Lung (tissue), 12 donors: Measurements from ENCODE around the gene CNIH3. TPM values are rescaled to one million over a fixed set of nuclear protein-coding genes. Genes with fewer than 3 reads are reported as not detected.

ENCODE experiments used
- ATAC-seq: fragments of 200-7000 bp; cut with Tn5 transposase; one replicate; pipeline ENCODE4 v1.9.1; 2020; ENCODE audit warnings: moderate number of reproducible peaks; ENCODE audit not compliant: insufficient read depth, low FRiP score
- DNase-seq, 3 donors: peaks; one replicate each; pipeline ENCODE4 v3.0.0-alpha.2; 2013 to 2017
- H3K27ac ChIP-seq, 2 donors: one replicate each; pipeline ENCODE4 v1.5.1; 2013; ENCODE audit warnings: mild to moderate bottlenecking in 2 of 2, moderate library complexity in 2 of 2, control low read depth in 1 of 2, inconsistent platforms in 1 of 2, low read depth in 1 of 2, low read length in 1 of 2
- H3K27me3 ChIP-seq, 3 donors: one replicate each; pipeline ENCODE4 v1.5.1; 2013; ENCODE audit warnings: low read length in 2 of 3; ENCODE audit not compliant: control insufficient read depth in 3 of 3, insufficient read depth in 3 of 3
- H3K36me3 ChIP-seq, 4 donors: one replicate each; pipeline ENCODE4 v1.5.1; 2013; ENCODE audit warnings: low read length in 4 of 4, mild to moderate bottlenecking in 1 of 4, moderate library complexity in 1 of 4; ENCODE audit not compliant: control insufficient read depth in 4 of 4, insufficient read depth in 4 of 4
- H3K4me1 ChIP-seq, 5 donors: one replicate each; pipeline ENCODE4 v1.5.1; 2013; ENCODE audit warnings: low read length in 5 of 5, mild to moderate bottlenecking in 2 of 5, moderate library complexity in 1 of 5; ENCODE audit not compliant: control insufficient read depth in 5 of 5, insufficient read depth in 5 of 5
- H3K4me3 ChIP-seq: one replicate; pipeline ENCODE4 v1.5.1; 2013; ENCODE audit warnings: mild to moderate bottlenecking, control low read depth, moderate library complexity
- H3K9ac ChIP-seq, 2 donors: one replicate each; pipeline ENCODE4 v1.5.1; 2013; ENCODE audit warnings: low read length in 2 of 2, control low read depth in 1 of 2; ENCODE audit not compliant: insufficient read depth in 1 of 2
- H3K9me3 ChIP-seq, 4 donors: one replicate each; pipeline ENCODE4 v1.5.1; 2013; ENCODE audit warnings: low read length in 3 of 4, mild to moderate bottlenecking in 1 of 4, moderate library complexity in 1 of 4; ENCODE audit not compliant: control insufficient read depth in 4 of 4, insufficient read depth in 3 of 4
- WGBS, 2 donors: extraction: QIAGEN DNeasy Blood & Tissue Kit; methylation state at CpG; one replicate each; pipeline ENCODE4 v1.1.7; 2013; 5-methylcytosine and 5-hydroxymethylcytosine counted together
- polyA plus RNA-seq, 2 donors: library from polyadenylated mRNA; stranded (reverse); fragments of 200-250 nt; gene quantifications; one replicate each; pipeline ENCODE4 v1.2.1, GENCODE V29; 2013
- total RNA-seq, 2 donors: library from RNA; depleted of rRNA in 1 of 2; stranded (reverse); fragments of >200 nt in 1 of 2; gene quantifications; one replicate each; pipeline ENCODE4 v1.2.1, GENCODE V29; 2014 to 2021
- TF ChIP-seq, protein P1 (sequence below): IDR thresholded peaks from 2 replicates; pipeline ENCODE4 v1.5.1; 2012; ENCODE audit warnings: mild to moderate bottlenecking; ENCODE audit errors: control extremely low read depth, extremely low read depth
- donor health status: control.
- donor health status: control.
- donor health status: Bipolar disorder and iron deficiency.
- donor health status: healthy.
- donor health status: DM: yes; HTN: yes; CAD: no.

CNIH3 gene
- total and polyA plus RNA-seq, 4 donors, result 0.70 to 5.2 (median 2.9) TPM

GRCh38 chr1:224609333-224609732 lies 6.8 kb upstream of the CNIH3 start:
- Histone ChIP-seq H3K27me3 (peaks cover 0 to 3% (median 0%) of the 10 kb centered on the region in 3 donors), H3K27ac (no peak overlapping the region), H3K4me3 (no peak overlapping the region), H3K9ac (no peak overlapping the region), H3K36me3 (no peaks in the 10 kb centered on the region), H3K9me3 (peaks cover 0 to 12% (median 4%) of the 10 kb centered on the region in 4 donors), H3K4me1 (no peaks in the 10 kb centered on the region)
- TF ChIP-seq, protein P1, sequence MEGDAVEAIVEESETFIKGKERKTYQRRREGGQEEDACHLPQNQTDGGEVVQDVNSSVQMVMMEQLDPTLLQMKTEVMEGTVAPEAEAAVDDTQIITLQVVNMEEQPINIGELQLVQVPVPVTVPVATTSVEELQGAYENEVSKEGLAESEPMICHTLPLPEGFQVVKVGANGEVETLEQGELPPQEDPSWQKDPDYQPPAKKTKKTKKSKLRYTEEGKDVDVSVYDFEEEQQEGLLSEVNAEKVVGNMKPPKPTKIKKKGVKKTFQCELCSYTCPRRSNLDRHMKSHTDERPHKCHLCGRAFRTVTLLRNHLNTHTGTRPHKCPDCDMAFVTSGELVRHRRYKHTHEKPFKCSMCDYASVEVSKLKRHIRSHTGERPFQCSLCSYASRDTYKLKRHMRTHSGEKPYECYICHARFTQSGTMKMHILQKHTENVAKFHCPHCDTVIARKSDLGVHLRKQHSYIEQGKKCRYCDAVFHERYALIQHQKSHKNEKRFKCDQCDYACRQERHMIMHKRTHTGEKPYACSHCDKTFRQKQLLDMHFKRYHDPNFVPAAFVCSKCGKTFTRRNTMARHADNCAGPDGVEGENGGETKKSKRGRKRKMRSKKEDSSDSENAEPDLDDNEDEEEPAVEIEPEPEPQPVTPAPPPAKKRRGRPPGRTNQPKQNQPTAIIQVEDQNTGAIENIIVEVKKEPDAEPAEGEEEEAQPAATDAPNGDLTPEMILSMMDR, result no peak
- ATAC-seq (no peak), DNase-seq (no peak)
- WGBS, 2 donors, result 64 to 72% methylated on average over 1 of the region's 1 CpG

- Histone ChIP-seq H3K4me1 (peaks cover 0 to 16% (median 0%) of the 10 kb centered on the region in 5 donors), H3K27ac (no peak overlapping the region), H3K9me3 (peaks cover 0 to 2% (median 0%) of the 10 kb centered on the region in 4 donors), H3K4me3 (no peak overlapping the region), H3K36me3 (no peaks in the 10 kb centered on the region), H3K27me3 (peaks cover 14 to 26% (median 17%) of the 10 kb centered on the region in 3 donors), H3K9ac (no peak overlapping the region)
- TF ChIP-seq, protein P1, result no peak
- DNase-seq (no peak), ATAC-seq (no peak)
- WGBS, 2 donors, result 95 to 96% methylated on average over 1 of the region's 1 CpG
Measured at GRCh38 chr1:224612246-224612645, 3.9 kb upstream of the CNIH3 start.

DNA sequence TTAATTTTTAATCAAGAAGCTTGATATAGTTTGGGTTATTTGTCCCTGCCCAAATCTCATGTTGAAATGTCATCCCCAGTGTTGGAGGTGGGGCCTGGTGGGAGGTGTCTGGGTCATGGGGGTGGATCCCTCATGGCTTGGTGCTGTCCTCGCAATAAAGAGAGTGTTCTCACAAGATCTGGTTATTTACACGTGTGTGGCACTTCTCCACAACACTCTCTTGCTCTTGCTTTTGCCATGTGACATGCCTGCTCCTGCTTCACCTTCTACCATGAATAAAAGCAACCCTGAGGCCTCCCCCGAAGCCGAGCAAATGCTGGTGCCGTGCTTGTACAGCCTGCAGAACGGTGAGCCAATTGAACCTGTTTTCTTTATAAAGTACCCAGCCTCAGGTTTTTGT lies 2.6 kb upstream of the CNIH3 start:
- Histone ChIP-seq H3K27me3 (peaks cover 23 to 38% (median 27%) of the 10 kb centered on the region in 3 donors), H3K4me3 (no peak overlapping the region), H3K9ac (no peak overlapping the region), H3K4me1 (peaks cover 0 to 17% (median 9%) of the 10 kb centered on the region in 5 donors), H3K36me3 (no peaks in the 10 kb centered on the region), H3K9me3 (peaks cover 0 to 4% (median under 1%) of the 10 kb centered on the region in 4 donors), H3K27ac (no peak overlapping the region)
- DNase-seq, result no peak
- ATAC-seq, result no peak
- TF ChIP-seq, protein P1, result no peak
- 93 to 95% methylated on average over 6 of the region's 6 CpGs for WGBS, 2 donors
